ENCODE data around the gene PRRX2. TPM values are rescaled to one million over a fixed set of nuclear protein-coding genes. Genes with fewer than 3 reads are reported as not detected.

Gene PRRX2
- total and polyA plus RNA-seq, 2 of the 13 experiments (the other 11 are each of a cell fraction or from before 2014, with no cell fraction given), result 0.05 TPM; not detected in 1

DNA sequence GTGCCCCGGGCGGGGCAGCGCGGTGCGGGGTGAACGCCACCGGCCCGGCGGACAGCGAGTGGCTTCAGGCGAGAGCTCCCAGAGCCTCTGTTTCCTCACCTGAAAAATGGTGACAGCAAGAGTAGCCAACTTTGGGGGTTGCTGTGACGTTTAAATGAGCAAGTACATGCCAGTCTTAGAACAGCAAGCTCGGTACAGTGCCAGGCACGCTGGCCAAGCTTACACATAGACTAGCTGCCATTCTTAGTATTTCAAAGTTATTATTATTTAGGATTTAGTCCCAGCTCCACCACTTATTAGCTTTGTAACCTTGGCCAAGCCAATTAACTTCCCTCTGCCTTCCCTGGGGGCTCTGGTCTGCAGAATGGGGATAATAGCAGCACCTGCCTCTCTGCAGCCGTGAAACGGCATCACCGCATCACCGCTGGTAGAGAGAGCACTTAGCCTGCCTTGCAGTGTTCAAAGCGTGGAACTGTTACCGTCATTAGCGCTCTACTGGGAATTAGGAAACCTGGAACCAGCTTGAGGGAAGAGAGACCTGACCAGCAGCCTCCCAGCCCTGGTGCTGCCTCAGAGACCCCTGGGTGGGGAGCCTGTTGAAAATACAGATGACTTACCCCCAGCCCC lies 44.7 kb upstream of the PRRX2 start, which contains the start of gene C9orf50 (continued):
- TF ChIP-seq, protein P1, sequence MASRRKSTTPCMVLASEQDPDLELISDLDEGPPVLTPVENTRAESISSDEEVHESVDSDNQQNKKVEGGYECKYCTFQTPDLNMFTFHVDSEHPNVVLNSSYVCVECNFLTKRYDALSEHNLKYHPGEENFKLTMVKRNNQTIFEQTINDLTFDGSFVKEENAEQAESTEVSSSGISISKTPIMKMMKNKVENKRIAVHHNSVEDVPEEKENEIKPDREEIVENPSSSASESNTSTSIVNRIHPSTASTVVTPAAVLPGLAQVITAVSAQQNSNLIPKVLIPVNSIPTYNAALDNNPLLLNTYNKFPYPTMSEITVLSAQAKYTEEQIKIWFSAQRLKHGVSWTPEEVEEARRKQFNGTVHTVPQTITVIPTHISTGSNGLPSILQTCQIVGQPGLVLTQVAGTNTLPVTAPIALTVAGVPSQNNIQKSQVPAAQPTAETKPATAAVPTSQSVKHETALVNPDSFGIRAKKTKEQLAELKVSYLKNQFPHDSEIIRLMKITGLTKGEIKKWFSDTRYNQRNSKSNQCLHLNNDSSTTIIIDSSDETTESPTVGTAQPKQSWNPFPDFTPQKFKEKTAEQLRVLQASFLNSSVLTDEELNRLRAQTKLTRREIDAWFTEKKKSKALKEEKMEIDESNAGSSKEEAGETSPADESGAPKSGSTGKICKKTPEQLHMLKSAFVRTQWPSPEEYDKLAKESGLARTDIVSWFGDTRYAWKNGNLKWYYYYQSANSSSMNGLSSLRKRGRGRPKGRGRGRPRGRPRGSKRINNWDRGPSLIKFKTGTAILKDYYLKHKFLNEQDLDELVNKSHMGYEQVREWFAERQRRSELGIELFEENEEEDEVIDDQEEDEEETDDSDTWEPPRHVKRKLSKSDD (CRISPR knock-in tag; IDR thresholded peaks at IDR 0.05; ENCODE audit: low read depth), result no peak
- TF ChIP-seq EED (CRISPR knock-in tag; IDR thresholded peaks at IDR 0.05) (0 out of 2 replicates have a peak, but pooled peaks have one; percentile 33), RCOR2 (CRISPR knock-in tag; IDR thresholded peaks at IDR 0.05) (no peak), FOXA1 (IDR thresholded peaks at IDR 0.05) (no peak), FOXA1 (CRISPR knock-in tag; IDR thresholded peaks at IDR 0.05) (no peak), ZNF431 (CRISPR knock-in tag; IDR thresholded peaks at IDR 0.05; ENCODE audit: borderline replicate concordance, low read depth) (no peak), ZFP41 (CRISPR knock-in tag; IDR thresholded peaks at IDR 0.05; ENCODE audit: borderline replicate concordance) (no peak), GABPB1 (CRISPR knock-in tag; IDR thresholded peaks at IDR 0.05) (no peak), ZNF253 (CRISPR knock-in tag; IDR thresholded peaks at IDR 0.05; ENCODE audit: borderline replicate concordance) (no peak; the same call in 1 of the 2 replicates), ZNF232 (CRISPR knock-in tag; IDR thresholded peaks at IDR 0.05; ENCODE audit: borderline replicate concordance) (no peak), TEAD3 (CRISPR knock-in tag; optimal IDR thresholded peaks at IDR 0.05; ENCODE audit: borderline replicate concordance) (no peak), ELF4 (CRISPR knock-in tag; IDR thresholded peaks at IDR 0.05; ENCODE audit: borderline replicate concordance) (no peak), POLR2AphosphoS5 (IDR thresholded peaks at IDR 0.05; ENCODE audit: low read depth, low read length) (no peak), FOXJ3 (CRISPR knock-in tag; IDR thresholded peaks at IDR 0.05; ENCODE audit: borderline replicate concordance) (no peak), ZNF747 (CRISPR knock-in tag; IDR thresholded peaks at IDR 0.05; ENCODE audit: borderline replicate concordance) (no peak), SKI (IDR thresholded peaks at IDR 0.05; ENCODE audit: partially characterized antibody) (no peak)
- TF ChIP-seq, protein P2, sequence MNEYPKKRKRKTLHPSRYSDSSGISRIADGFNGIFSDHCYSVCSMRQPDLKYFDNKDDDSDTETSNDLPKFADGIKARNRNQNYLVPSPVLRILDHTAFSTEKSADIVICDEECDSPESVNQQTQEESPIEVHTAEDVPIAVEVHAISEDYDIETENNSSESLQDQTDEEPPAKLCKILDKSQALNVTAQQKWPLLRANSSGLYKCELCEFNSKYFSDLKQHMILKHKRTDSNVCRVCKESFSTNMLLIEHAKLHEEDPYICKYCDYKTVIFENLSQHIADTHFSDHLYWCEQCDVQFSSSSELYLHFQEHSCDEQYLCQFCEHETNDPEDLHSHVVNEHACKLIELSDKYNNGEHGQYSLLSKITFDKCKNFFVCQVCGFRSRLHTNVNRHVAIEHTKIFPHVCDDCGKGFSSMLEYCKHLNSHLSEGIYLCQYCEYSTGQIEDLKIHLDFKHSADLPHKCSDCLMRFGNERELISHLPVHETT (CRISPR knock-in tag; conservative IDR thresholded peaks at IDR 0.05), result no peak
- TF ChIP-seq, protein P3, sequence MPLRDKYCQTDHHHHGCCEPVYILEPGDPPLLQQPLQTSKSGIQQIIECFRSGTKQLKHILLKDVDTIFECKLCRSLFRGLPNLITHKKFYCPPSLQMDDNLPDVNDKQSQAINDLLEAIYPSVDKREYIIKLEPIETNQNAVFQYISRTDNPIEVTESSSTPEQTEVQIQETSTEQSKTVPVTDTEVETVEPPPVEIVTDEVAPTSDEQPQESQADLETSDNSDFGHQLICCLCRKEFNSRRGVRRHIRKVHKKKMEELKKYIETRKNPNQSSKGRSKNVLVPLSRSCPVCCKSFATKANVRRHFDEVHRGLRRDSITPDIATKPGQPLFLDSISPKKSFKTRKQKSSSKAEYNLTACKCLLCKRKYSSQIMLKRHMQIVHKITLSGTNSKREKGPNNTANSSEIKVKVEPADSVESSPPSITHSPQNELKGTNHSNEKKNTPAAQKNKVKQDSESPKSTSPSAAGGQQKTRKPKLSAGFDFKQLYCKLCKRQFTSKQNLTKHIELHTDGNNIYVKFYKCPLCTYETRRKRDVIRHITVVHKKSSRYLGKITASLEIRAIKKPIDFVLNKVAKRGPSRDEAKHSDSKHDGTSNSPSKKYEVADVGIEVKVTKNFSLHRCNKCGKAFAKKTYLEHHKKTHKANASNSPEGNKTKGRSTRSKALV (CRISPR knock-in tag; IDR thresholded peaks at IDR 0.05), result no peak; the same call in 1 of the 2 replicates
- TF ChIP-seq, protein P4, sequence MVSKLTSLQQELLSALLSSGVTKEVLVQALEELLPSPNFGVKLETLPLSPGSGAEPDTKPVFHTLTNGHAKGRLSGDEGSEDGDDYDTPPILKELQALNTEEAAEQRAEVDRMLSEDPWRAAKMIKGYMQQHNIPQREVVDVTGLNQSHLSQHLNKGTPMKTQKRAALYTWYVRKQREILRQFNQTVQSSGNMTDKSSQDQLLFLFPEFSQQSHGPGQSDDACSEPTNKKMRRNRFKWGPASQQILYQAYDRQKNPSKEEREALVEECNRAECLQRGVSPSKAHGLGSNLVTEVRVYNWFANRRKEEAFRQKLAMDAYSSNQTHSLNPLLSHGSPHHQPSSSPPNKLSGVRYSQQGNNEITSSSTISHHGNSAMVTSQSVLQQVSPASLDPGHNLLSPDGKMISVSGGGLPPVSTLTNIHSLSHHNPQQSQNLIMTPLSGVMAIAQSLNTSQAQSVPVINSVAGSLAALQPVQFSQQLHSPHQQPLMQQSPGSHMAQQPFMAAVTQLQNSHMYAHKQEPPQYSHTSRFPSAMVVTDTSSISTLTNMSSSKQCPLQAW (CRISPR knock-in tag; IDR thresholded peaks at IDR 0.05), result 0 out of 2 replicates have a peak, but pooled peaks have one; percentile 36

Data from HepG2 (cell line).